BJ (cell line): ENCODE data around the gene TMEM239. TPM values are rescaled to one million over a fixed set of nuclear protein-coding genes. Genes with fewer than 3 reads are reported as not detected.

ENCODE experiments used
- CTCF ChIA-PET: fragments of 350-600 bp; formaldehyde crosslinking; extraction: SDS; loops from one replicate; lab custom pipeline; 2021; ENCODE audit warnings: antibody characterized with exemption, inconsistent platforms; lab: Yijun Ruan, JAX
- POLR2A ChIA-PET: fragments of 300-600 bp; sonication (Branson Sonifier 250); formaldehyde crosslinking; extraction: SDS; loops from one replicate; lab custom pipeline; 2021; ENCODE audit warnings: antibody characterized with exemption; lab: Charles Lee
- DNase-seq: peaks from one replicate; pipeline ENCODE4 v3.0.0-alpha.2; 2011; ENCODE audit warnings: low read depth
- H3K27me3 ChIP-seq: 2 replicates; pipeline ENCODE4 v1.6.0; 2011; ENCODE audit warnings: low read length; ENCODE audit not compliant: control insufficient read depth, insufficient read depth
- H3K36me3 ChIP-seq: 2 replicates; pipeline ENCODE4 v1.5.1; 2011; ENCODE audit warnings: low read length; ENCODE audit not compliant: control insufficient read depth, insufficient read depth
- H3K4me3 ChIP-seq: 2 replicates; pipeline ENCODE4 v1.5.1; 2011; ENCODE audit warnings: low read depth, mild to moderate bottlenecking, control low read depth, low read length
- CTCF ChIP-seq: IDR thresholded peaks from 2 replicates; pipeline ENCODE4 v1.5.1; 2011; ENCODE audit warnings: low read depth, mild to moderate bottlenecking, control low read depth, inconsistent platforms, low read length, moderate library complexity; ENCODE audit not compliant: insufficient read depth
- polyA plus RNA-seq: library from polyadenylated mRNA; depleted of rRNA; stranded (reverse); fragments of >200 nt; gene quantifications from 2 replicates; pipeline ENCODE4 v1.2.3, GENCODE V29; 2011

The TMEM239 gene
- polyA plus RNA-seq, 1 experiment = not detected

GRCh38 chr20:2809690-2810089 is 6.5 kb upstream of the TMEM239 start:
- POLR2A ChIA-PET = interaction anchor here (0.6 kb wide), 1 partner anchor 423 kb away, joined by 8 read pairs; no protein-coding TSS in a partner anchor
- H3K4me3 ChIP-seq = no peak overlapping the region
- TF ChIP-seq CTCF = no peak
- CTCF ChIA-PET = no interaction called here
- H3K27me3 ChIP-seq = peaks cover 17% of the 10 kb centered on the region
- no peaks in the 10 kb centered on the region for H3K36me3 ChIP-seq
- DNase-seq = no peak

GRCh38 chr20:2812189-2812588 is 4.0 kb upstream of the TMEM239 start:
- peaks cover 4% of the 10 kb centered on the region for H3K27me3 ChIP-seq
- DNase-seq = no peak
- ChIA-PET POLR2A (no interaction called here), CTCF (no interaction called here)
- H3K36me3 ChIP-seq = no peaks in the 10 kb centered on the region
- TF ChIP-seq CTCF = no peak
- H3K4me3 ChIP-seq = no peak overlapping the region

- POLR2A ChIA-PET = no interaction called here
- H3K36me3 ChIP-seq = no peaks in the 10 kb centered on the region
- H3K4me3 ChIP-seq = no peak overlapping the region
- CTCF ChIA-PET = interaction anchor here (1.4 kb wide), 1 partner anchor 37 kb away, joined by 8 read pairs; no protein-coding TSS in a partner anchor
- no peak for TF ChIP-seq CTCF
- no peaks in the 10 kb centered on the region for H3K27me3 ChIP-seq
- no peak for DNase-seq
These were observed 2.1 kb upstream of the TMEM239 start for GRCh38 chr20:2814076-2814475.

DNA sequence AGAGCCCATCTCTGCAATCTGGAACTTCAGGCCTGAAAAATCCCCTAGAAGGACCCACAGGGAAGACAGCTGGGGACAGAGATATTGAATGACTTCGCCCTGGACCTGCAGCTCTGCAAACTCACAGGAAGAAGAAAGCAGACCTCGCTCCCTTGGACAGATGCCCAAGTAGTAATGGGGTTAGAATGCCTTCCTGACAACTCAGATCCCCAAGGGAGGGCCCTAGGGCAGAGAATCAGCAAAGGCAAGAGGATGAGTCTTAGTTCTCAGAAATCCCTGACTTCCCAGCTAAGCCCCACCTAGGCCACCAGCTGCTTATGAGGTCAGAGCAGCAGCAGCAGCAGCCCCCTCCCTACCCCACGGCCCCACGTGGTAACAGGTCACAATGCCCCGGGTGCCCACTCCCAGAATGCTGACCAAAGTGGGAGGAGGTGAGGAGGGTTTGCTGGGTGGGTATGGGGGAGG is 1.5 kb upstream of the TMEM239 start, which contains the start of gene C20orf141:
TSS of gene C20orf141 (plus strand) at position 401 of the 465 bp plus-strand sequence. CDS start 198 bp downstream, outside the sequence.
- CTCF ChIA-PET = interaction anchor here (0.9 to 1.4 kb wide), 2 partner anchors 37 to 186 kb away, joined by 4 to 8 read pairs; no protein-coding TSS in a partner anchor
- H3K4me3 ChIP-seq = no peak within 1 kb of the TSS
- H3K27me3 ChIP-seq = no peaks in the 10 kb centered on the region
- DNase-seq = peak; percentile 91
- TF ChIP-seq CTCF = no peak
- POLR2A ChIA-PET = no interaction called here
- no peaks in the 10 kb centered on the region for H3K36me3 ChIP-seq

GRCh38 chr20:2815242-2815900 is 793 bp upstream of the TMEM239 start:
- DNase-seq = no peak
- CTCF ChIA-PET = interaction anchor here (0.9 to 1.4 kb wide), 2 partner anchors 36 to 185 kb away, joined by 4 to 8 read pairs; no protein-coding TSS in a partner anchor
- POLR2A ChIA-PET = no interaction called here
- no peaks in the 10 kb centered on the region for H3K36me3 ChIP-seq
- no peak for TF ChIP-seq CTCF
- no peaks in the 10 kb centered on the region for H3K27me3 ChIP-seq
- H3K4me3 ChIP-seq = no peak overlapping the region
